Uterus (tissue), 4 donors: ENCODE data around the gene RXRG. TPM values are rescaled to one million over a fixed set of nuclear protein-coding genes. Genes with fewer than 3 reads are reported as not detected.

Experiments used
- DNase-seq, 2 donors: peaks; one replicate each; pipeline ENCODE4 v3.0.0-alpha.2; 2019 to 2020
- H3K27ac ChIP-seq, 2 donors: fragments of 200-600 bp; sonication (generic); 1 replicate in 1 of 2; 2 replicates in 1 of 2; pipeline ENCODE4 v1.5.1; 2016 to 2018
- H3K27me3 ChIP-seq, 2 donors: fragments of 200-600 bp; sonication (generic); one replicate each; pipeline ENCODE4 v1.5.1; 2018 to 2019; ENCODE audit warnings: control low read depth in 1 of 2
- H3K36me3 ChIP-seq, 2 donors: fragments of 200-600 bp; sonication (generic); one replicate each; pipeline ENCODE4 v1.5.1; 2019; ENCODE audit warnings: control low read depth in 1 of 2
- H3K4me1 ChIP-seq, 2 donors: fragments of 200-600 bp; sonication (generic); one replicate each; pipeline ENCODE4 v1.5.1; 2018 to 2019; ENCODE audit warnings: control low read depth in 1 of 2
- H3K4me3 ChIP-seq, 2 donors: fragments of 200-600 bp; sonication (generic); 1 replicate in 1 of 2; 2 replicates in 1 of 2; pipeline ENCODE4 v1.5.1; 2018 to 2019; ENCODE audit warnings: mild to moderate bottlenecking in 1 of 2
- H3K9me3 ChIP-seq, 2 donors: fragments of 200-600 bp; sonication (generic); one replicate each; pipeline ENCODE4 v1.5.1; 2019; ENCODE audit warnings: control low read depth in 1 of 2
- POLR2A ChIP-seq, 2 donors: fragments of 450-650 bp; IDR thresholded peaks; one replicate each; pipeline ENCODE4 v1.6.1; 2016; ENCODE audit warnings: antibody characterized with exemption in 2 of 2, mild to moderate bottlenecking in 1 of 2, moderate library complexity in 1 of 2
- intact Hi-C: fragments of 100-400 bp; cut with DNase I; formaldehyde crosslinking; loops from one replicate; pipeline ENCODE4 v1.15.1; 2023; ENCODE audit warnings: low total_unique reads
- total RNA-seq, 4 donors: library from RNA; depleted of rRNA in 3 of 4; stranded (reverse); fragments of >200 nt in 3 of 4; gene quantifications; one replicate each; pipeline versions ENCODE4 v1.1.0 to v1.2.4, GENCODE V29; 2014 to 2023
- TF ChIP-seq, protein P1 (sequence below), 4 experiments: fragments of 200-600 bp in 2 of 4; fragments of 450-650 bp in 2 of 4; sonication (generic) in 2 of 4; IDR thresholded peaks; one replicate each; pipeline ENCODE4 v1.5.1; 2016 to 2019; ENCODE audit warnings: antibody characterized with exemption in 4 of 4, mild to moderate bottlenecking in 2 of 4, moderate library complexity in 1 of 4
- donor health status: DM: yes; HTN: yes; CAD: no.

The RXRG gene
- total RNA-seq, 4 donors from 2014 or later = under 0.01 to 3.2 (median 0.18) TPM; not detected in 1

DNA sequence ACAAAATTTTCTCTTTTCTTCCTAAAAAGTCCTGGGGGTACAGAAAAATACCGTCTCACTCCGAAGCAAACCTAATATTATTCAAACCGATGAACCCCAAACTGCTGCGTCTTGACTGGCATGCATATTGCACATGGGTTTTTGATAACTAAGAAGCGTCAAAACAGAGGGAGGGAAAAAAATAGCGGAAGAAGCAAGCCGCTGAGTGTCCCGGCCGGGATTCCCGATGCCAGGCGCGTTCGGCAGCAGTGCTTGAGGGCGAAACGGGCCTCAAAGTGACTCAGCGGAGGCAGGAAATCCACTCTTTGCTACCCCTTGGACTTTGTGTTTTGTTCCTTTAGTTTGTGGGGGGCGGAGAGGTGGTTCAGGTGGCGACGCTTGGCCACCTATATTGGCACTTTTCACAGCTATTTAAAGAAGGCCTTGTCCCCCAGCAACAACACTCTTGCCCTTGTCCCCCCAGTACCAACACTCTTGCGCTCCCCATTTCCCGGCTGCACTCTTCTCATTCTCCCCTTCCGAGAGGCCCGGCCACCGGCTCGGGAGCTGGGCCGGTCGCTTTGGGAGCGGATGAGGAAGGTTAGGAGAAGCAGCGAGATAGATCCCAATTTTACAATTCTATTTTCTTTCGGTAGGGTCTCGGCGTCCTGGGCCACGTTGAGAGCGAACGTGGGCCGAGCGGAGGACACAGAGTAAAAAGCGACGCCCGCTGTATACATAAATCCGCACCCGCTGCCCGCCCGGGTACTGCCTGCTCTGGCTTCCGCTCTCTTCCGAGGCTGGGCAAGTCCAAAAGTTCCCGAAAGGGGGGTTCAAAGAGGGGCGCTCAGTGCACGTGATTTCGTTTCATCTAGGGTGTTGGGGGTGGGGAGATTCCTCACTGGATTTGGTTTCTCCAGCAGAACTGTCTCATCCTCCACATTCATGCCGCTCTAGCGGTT lies 90.9 kb downstream of the RXRG start:
- peaks cover 0 to 17% of the 10 kb centered on the region in 2 donors for H3K4me1 ChIP-seq
- DNase-seq = no peak
- intact Hi-C loops = no loop called here

DNA sequence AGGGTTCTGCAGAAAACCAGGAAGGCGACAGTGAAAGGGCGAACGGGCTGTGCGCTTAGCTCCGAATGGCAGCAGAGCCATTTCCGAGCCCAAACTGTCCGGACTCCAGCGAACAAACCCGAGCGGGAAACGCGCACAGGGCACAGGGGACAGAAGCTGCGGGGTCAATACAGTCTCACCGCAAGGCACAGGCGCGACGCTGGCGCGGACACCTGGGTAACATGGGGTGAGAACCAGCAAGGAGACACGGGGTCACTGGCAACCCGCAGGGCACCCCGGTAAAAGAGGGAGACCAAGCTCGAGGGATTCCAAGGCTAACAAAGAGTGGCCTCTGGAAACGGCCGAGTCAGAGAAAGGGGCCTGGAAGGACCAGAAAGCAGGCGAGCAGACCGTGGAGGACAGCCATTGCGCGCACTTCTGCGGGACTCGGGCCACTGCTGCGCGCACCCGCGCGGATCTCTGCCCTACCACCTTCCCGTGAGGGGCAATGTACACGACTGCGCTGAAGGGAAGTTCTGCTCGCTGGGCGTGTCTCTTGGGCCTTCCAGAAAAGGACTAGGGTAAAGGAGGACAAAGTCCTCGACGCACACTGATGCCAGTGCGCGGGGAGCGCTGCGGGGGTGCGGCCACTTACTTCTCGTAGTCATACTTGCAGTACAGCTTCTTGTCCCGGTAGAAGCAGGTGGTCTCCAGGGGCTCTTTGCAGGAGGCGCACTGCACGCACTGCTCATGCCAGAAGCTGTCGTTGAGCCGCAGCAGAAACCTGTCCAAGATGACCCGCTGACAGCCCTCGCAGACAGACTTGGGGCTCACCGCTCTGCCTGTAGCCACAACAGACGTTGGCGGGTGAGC lies 92.3 kb downstream of the RXRG start:
- Histone ChIP-seq H3K36me3 (no peaks in the 10 kb centered on the region), H3K4me1 (peaks cover 0 to 17% of the 10 kb centered on the region in 2 donors), H3K27ac (no peak overlapping the region), H3K27me3 (peaks cover 0 to 7% of the 10 kb centered on the region in 2 donors), H3K4me3 (no peak overlapping the region), H3K9me3 (no peaks in the 10 kb centered on the region)
- no peak for DNase-seq
- intact Hi-C loops = no loop called here
- TF ChIP-seq, protein P1, sequence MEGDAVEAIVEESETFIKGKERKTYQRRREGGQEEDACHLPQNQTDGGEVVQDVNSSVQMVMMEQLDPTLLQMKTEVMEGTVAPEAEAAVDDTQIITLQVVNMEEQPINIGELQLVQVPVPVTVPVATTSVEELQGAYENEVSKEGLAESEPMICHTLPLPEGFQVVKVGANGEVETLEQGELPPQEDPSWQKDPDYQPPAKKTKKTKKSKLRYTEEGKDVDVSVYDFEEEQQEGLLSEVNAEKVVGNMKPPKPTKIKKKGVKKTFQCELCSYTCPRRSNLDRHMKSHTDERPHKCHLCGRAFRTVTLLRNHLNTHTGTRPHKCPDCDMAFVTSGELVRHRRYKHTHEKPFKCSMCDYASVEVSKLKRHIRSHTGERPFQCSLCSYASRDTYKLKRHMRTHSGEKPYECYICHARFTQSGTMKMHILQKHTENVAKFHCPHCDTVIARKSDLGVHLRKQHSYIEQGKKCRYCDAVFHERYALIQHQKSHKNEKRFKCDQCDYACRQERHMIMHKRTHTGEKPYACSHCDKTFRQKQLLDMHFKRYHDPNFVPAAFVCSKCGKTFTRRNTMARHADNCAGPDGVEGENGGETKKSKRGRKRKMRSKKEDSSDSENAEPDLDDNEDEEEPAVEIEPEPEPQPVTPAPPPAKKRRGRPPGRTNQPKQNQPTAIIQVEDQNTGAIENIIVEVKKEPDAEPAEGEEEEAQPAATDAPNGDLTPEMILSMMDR (IDR thresholded peaks at IDR 0.05) = no peak
- no peak for TF ChIP-seq POLR2A (IDR thresholded peaks at IDR 0.05)

More for the DNA sequence above, 90.9 kb downstream of the RXRG start:
- Histone ChIP-seq H3K36me3 (no peaks in the 10 kb centered on the region), H3K9me3 (no peaks in the 10 kb centered on the region), H3K27ac (no peak overlapping the region), H3K4me3 (no peak overlapping the region), H3K27me3 (peaks cover 0 to 7% of the 10 kb centered on the region in 2 donors)
- no peak for TF ChIP-seq POLR2A (IDR thresholded peaks at IDR 0.05)
- TF ChIP-seq, protein P1 (IDR thresholded peaks at IDR 0.05) = no peak

- Histone ChIP-seq H3K27me3 (peaks cover 0 to 7% of the 10 kb centered on the region in 2 donors), H3K36me3 (no peaks in the 10 kb centered on the region), H3K27ac (no peak overlapping the region), H3K4me1 (peaks cover 0 to 17% of the 10 kb centered on the region in 2 donors), H3K9me3 (no peaks in the 10 kb centered on the region), H3K4me3 (no peak overlapping the region)
- intact Hi-C loops = no loop called here
- TF ChIP-seq POLR2A (IDR thresholded peaks at IDR 0.05) = no peak
- TF ChIP-seq, protein P1 (IDR thresholded peaks at IDR 0.05) = no peak
- DNase-seq = no peak
Measured at GRCh38 chr1:165351863-165352441, 93.0 kb downstream of the RXRG start.

Other genes with a start within 250 kb of the RXRG start
- gene LMX1A, start 88.4 kb downstream of the RXRG start, total RNA-seq = under 1 TPM in 1 of 4 donors, not detected in 3; 0.41 TPM
- gene LRRC52, start 98.9 kb upstream of the RXRG start, total RNA-seq = not detected
- gene MGST3, start 186.1 kb upstream of the RXRG start, total RNA-seq = 100 to 1,000 TPM in 3 of 4 donors, 10 to 100 TPM in 1; 76.7 to 196 (median 138) TPM